AG04449 (cell line): ENCODE measurements around the gene EHBP1L1.

Experiments
- CTCF ChIA-PET: fragments of 350-600 bp; formaldehyde crosslinking; extraction: SDS; loops from one replicate; lab custom pipeline; 2021; ENCODE audit warnings: antibody characterized with exemption; lab: Yijun Ruan, JAX
- POLR2A ChIA-PET: fragments of 400-600, 350-600 bp; formaldehyde crosslinking; extraction: SDS; loops from one replicate; lab custom pipeline; 2020; ENCODE audit warnings: antibody characterized with exemption, inconsistent platforms; lab: Yijun Ruan, JAX
- DNase-seq: peaks from one replicate; pipeline ENCODE4 v3.0.0-alpha.2; 2010; ENCODE audit warnings: low read depth, low spot score
- H3K4me3 ChIP-seq: 2 replicates; pipeline ENCODE4 v1.5.1; 2011; ENCODE audit warnings: low read depth, mild to moderate bottlenecking, control low read depth, low read length
- CTCF ChIP-seq: IDR thresholded peaks from one replicate; pipeline ENCODE4 v1.5.1; 2011; ENCODE audit warnings: mild to moderate bottlenecking, moderate library complexity, low read length, control low read depth, inconsistent platforms; ENCODE audit not compliant: insufficient read depth; ENCODE audit errors: missing control alignments

The EHBP1L1 gene

GRCh38 chr11:65598258-65598699 lies 22.4 kb downstream of the EHBP1L1 start:
- TF ChIP-seq CTCF: no peak
- CTCF ChIA-PET: interaction anchor here (1.0 to 1.2 kb wide), 2 partner anchors 9 to 25 kb away, joined by 4 read pairs; no protein-coding TSS in a partner anchor
- no peak for DNase-seq
- POLR2A ChIA-PET: interaction anchor here (1.0 to 1.3 kb wide), 2 partner anchors 13 to 17 kb away, joined by 3 read pairs; partner anchors contain the start of gene PCNX3
- no peak overlapping the region for H3K4me3 ChIP-seq

- POLR2A ChIA-PET: interaction anchor here (1.0 to 1.5 kb wide), 2 partner anchors 13 to 14 kb away, joined by 3 to 5 read pairs; no protein-coding TSS in a partner anchor
Observed at GRCh38 chr11:65599216-65599954, 23.5 kb downstream of the EHBP1L1 start.

DNA sequence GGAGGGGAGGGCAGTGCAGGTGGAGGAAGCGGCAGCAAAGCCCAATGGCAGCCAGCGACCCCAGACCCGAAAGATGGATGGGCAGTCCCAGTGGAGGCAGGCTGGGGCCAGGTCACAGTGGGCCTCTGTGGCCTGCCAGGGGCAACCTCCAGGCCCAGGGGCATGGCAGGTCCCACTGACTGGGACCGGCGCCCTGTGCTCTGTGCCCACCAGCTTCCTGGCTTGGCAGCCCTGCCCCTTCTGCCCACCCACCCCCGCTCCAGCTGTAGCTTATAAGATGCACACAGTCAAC lies 24.0 kb downstream of the EHBP1L1 start:
- no peak for DNase-seq
- no peak for TF ChIP-seq CTCF
- ChIA-PET CTCF (interaction anchor here (1.5 kb wide), 1 partner anchor 10 kb away, joined by 3 read pairs; no protein-coding TSS in a partner anchor), POLR2A (interaction anchor here (1.5 kb wide), 1 partner anchor 13 kb away, joined by 5 read pairs; no protein-coding TSS in a partner anchor)
- no peak overlapping the region for H3K4me3 ChIP-seq

More at GRCh38 chr11:65599216-65599954, 23.5 kb downstream of the EHBP1L1 start:
- DNase-seq: no peak
- no peak for TF ChIP-seq CTCF
- CTCF ChIA-PET: interaction anchor here (1.2 to 1.5 kb wide), 2 partner anchors 10 to 26 kb away, joined by 3 to 4 read pairs; no protein-coding TSS in a partner anchor
- H3K4me3 ChIP-seq: no peak overlapping the region

- no peak overlapping the region for H3K4me3 ChIP-seq
- no peak for TF ChIP-seq CTCF
- no peak for DNase-seq
- ChIA-PET POLR2A (interaction anchor here (1.4 to 1.5 kb wide), 2 partner anchors 8 to 11 kb away, joined by 5 to 6 read pairs; partner anchors contain the start of gene KCNK7), CTCF (interaction anchor here (0.7 to 14.3 kb wide), 5 partner anchors 8 to 27 kb away, joined by 3 to 134 read pairs (median 3); partner anchors contain the start of gene KCNK7)
Observed at GRCh38 chr11:65604258-65604657, 28.4 kb downstream of the EHBP1L1 start.

GRCh38 chr11:65606876-65607613 lies 31.2 kb downstream of the EHBP1L1 start:
- peak; percentile 59 for DNase-seq
- POLR2A ChIA-PET: interaction anchor here (0.7 to 1.1 kb wide), 3 partner anchors 8 to 23 kb away, joined by 3 to 5 read pairs (median 4); partner anchors contain the start of gene PCNX3
- H3K4me3 ChIP-seq: peak overlapping the region; percentile 40
- no peak for TF ChIP-seq CTCF
- CTCF ChIA-PET: interaction anchor here (1.3 to 14.3 kb wide), 3 partner anchors 13 to 66 kb away, joined by 3 to 134 read pairs (median 18); partner anchors contain the start of gene KCNK7
